Tibial nerve (tissue), 3 donors: ENCODE data around the gene ZNF691.
"Not testable (repeated sequence)": the region's sequence is repeated elsewhere in the genome, so short reads cannot be mapped to it uniquely, and the experiment has no call there.

Experiments
- POLR2A ChIP-seq, 2 donors: fragments of 450-650 bp; IDR thresholded peaks; one replicate each; pipeline ENCODE4 v1.6.1; 2017; ENCODE audit warnings: antibody characterized with exemption in 2 of 2, mild to moderate bottlenecking in 2 of 2, moderate library complexity in 2 of 2
- TF ChIP-seq, protein P1 (sequence below), 5 experiments: fragments of 200-600 bp in 3 of 5; fragments of 450-650 bp in 2 of 5; sonication (generic) in 3 of 5; IDR thresholded peaks; one replicate each; pipeline ENCODE4 v1.5.1; 2016 to 2019; ENCODE audit warnings: antibody characterized with exemption in 5 of 5, mild to moderate bottlenecking in 3 of 5, moderate library complexity in 2 of 5

DNA sequence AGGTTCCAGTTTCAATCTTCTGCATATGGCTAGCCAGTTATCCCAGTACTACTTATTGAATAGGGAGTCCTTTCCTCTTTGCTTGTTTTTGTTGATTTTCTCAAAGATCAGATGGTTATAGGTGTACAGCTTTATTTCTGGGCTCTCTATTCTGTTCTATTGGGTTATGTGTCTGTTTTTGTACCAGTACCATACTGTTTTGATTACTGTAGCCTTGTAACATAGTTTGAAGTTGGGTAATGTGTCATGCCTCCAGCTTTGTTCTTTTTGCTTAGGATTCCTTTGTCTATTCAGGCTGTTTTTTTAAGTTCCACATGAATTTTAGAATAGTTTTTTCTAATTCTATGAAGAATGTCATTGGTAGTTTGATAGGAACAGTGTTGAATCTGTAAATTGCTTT, 26.7 kb downstream of the ZNF691 start:
- TF ChIP-seq, protein P1, sequence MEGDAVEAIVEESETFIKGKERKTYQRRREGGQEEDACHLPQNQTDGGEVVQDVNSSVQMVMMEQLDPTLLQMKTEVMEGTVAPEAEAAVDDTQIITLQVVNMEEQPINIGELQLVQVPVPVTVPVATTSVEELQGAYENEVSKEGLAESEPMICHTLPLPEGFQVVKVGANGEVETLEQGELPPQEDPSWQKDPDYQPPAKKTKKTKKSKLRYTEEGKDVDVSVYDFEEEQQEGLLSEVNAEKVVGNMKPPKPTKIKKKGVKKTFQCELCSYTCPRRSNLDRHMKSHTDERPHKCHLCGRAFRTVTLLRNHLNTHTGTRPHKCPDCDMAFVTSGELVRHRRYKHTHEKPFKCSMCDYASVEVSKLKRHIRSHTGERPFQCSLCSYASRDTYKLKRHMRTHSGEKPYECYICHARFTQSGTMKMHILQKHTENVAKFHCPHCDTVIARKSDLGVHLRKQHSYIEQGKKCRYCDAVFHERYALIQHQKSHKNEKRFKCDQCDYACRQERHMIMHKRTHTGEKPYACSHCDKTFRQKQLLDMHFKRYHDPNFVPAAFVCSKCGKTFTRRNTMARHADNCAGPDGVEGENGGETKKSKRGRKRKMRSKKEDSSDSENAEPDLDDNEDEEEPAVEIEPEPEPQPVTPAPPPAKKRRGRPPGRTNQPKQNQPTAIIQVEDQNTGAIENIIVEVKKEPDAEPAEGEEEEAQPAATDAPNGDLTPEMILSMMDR (IDR thresholded peaks at IDR 0.05): not testable (repeated sequence)
- TF ChIP-seq POLR2A (IDR thresholded peaks at IDR 0.05): not testable (repeated sequence)
